ENCODE measurements around the gene CYBA. TPM values are rescaled to one million over a fixed set of nuclear protein-coding genes. Genes with fewer than 3 reads are reported as not detected.
"Not testable (repeated sequence)": the region's sequence is repeated elsewhere in the genome, so short reads cannot be mapped to it uniquely, and the experiment has no call there.

CYBA gene
- total and polyA plus RNA-seq, 10 of the 15 experiments (the other 5 are each of a cell fraction or from before 2014, with no cell fraction given): 0.55 to 598 (median 258) TPM

- no peaks in the 10 kb centered on the region for H3K27me3 ChIP-seq (replicated peaks in 1 of 2; ENCODE audit: control insufficient read depth in 2 of 2, insufficient read depth in 2 of 2, low read length in 1 of 2)
- BruUV-seq (replicated peaks): no TSS peak
- H3K4me2 ChIP-seq (ENCODE audit: control insufficient read depth, insufficient read depth): no peak overlapping the region
- H2AFZ ChIP-seq (ENCODE audit: control insufficient read depth, low read depth, low read length): no peak overlapping the region
- ChIA-PET POLR2A (no interaction called here), CTCF (no interaction called here), SMC1A (ENCODE audit: uncharacterized antibody, unreplicated experiment) (no interaction called here), RAD21 (ENCODE audit: unreplicated experiment) (no interaction called here)
- H3K4me3 ChIP-seq: no peak overlapping the region
- H3K9ac ChIP-seq (ENCODE audit: control insufficient read depth, insufficient read depth, low read length): no peak overlapping the region
- no peaks in the 10 kb centered on the region for H3K79me2 ChIP-seq (ENCODE audit: control insufficient read depth, insufficient read depth, low read length)
- ATAC-seq (peak; percentile 51; the same call in 2 of the 3 replicates), FAIRE-seq (no peak), DNase-seq (ENCODE audit: low read depth, low spot score) (no peak)
- in situ Hi-C loops (cut with MboI): no loop called here
- H3K27ac ChIP-seq (ENCODE audit: control insufficient read depth, insufficient read depth): no peak overlapping the region
- TF ChIP-seq GATAD2B (conservative IDR thresholded peaks at IDR 0.05; ENCODE audit: low read depth): no peak
- peak in 1 of 3 experiments; percentile 16; a peak in 2 of 6 replicates for TF ChIP-seq CTCF (IDR thresholded peaks at IDR 0.05 in 2 of 3, conservative IDR thresholded peaks at IDR 0.05 in 1 of 3; ENCODE audit: control insufficient read depth in 2 of 3, extremely low read depth in 1 of 3, insufficient read depth in 1 of 3, low read depth in 3 of 3, low read length in 3 of 3)
- H4K20me1 ChIP-seq (ENCODE audit: control insufficient read depth, insufficient read depth): no peaks in the 10 kb centered on the region
- peaks cover 19 to 37% of the 10 kb centered on the region in 2 experiments for H3K36me3 ChIP-seq (ENCODE audit: control insufficient read depth in 2 of 2, insufficient read depth in 2 of 2, low read length in 1 of 2)
- intact Hi-C loops (cut with micrococcal nuclease; ENCODE audit: unreplicated experiment): no loop called here
- no peaks in the 10 kb centered on the region for H3K9me3 ChIP-seq (replicated peaks; ENCODE audit: control insufficient read depth, insufficient read depth, low read length)
- H3K4me1 ChIP-seq (ENCODE audit: control insufficient read depth, insufficient read depth, low read length): peaks cover 7% of the 10 kb centered on the region
- over 99% methylated on average over 6 of the region's 6 CpGs for WGBS (ENCODE audit: insufficient coverage, insufficient replicate concordance, low lambda C conversion rate, missing lambda C conversion rate)
These were observed 40.8 kb downstream of the CYBA start for GRCh38 chr16:88610080-88610479.

GRCh38 chr16:88609426-88609825, 41.4 kb downstream of the CYBA start:
- H3K4me1 ChIP-seq (ENCODE audit: control insufficient read depth, insufficient read depth, low read length); H3K9me3 ChIP-seq (replicated peaks; ENCODE audit: control insufficient read depth, insufficient read depth, low read length); H3K9ac ChIP-seq (ENCODE audit: control insufficient read depth, insufficient read depth, low read length); in situ Hi-C loops (cut with MboI); H2AFZ ChIP-seq (ENCODE audit: control insufficient read depth, low read depth, low read length); CTCF ChIA-PET; H3K27ac ChIP-seq (ENCODE audit: control insufficient read depth, insufficient read depth); H3K79me2 ChIP-seq (ENCODE audit: control insufficient read depth, insufficient read depth, low read length); H4K20me1 ChIP-seq (ENCODE audit: control insufficient read depth, insufficient read depth); BruUV-seq (replicated peaks); SMC1A ChIA-PET (ENCODE audit: uncharacterized antibody, unreplicated experiment); H3K4me3 ChIP-seq; H3K4me2 ChIP-seq (ENCODE audit: control insufficient read depth, insufficient read depth); FAIRE-seq; RAD21 ChIA-PET (ENCODE audit: unreplicated experiment); ATAC-seq; POLR2A ChIA-PET; intact Hi-C loops (cut with micrococcal nuclease; ENCODE audit: unreplicated experiment); DNase-seq (ENCODE audit: low read depth, low spot score); H3K27me3 ChIP-seq (replicated peaks in 1 of 2; ENCODE audit: control insufficient read depth in 2 of 2, insufficient read depth in 2 of 2, low read length in 1 of 2): not testable (repeated sequence)
- 96% methylated on average over 8 of the region's 8 CpGs for WGBS (ENCODE audit: insufficient coverage, insufficient replicate concordance, low lambda C conversion rate, missing lambda C conversion rate)
- H3K36me3 ChIP-seq (ENCODE audit: control insufficient read depth in 2 of 2, insufficient read depth in 2 of 2, low read length in 1 of 2): peaks cover 19 to 40% of the 10 kb centered on the region in 2 experiments

Data from GM12878 (cell line).